Activated T-cell treated with anti-CD3 and anti-CD28 coated beads for 24 hours (primary cell): ENCODE data around the gene PAM.
"Not testable (repeated sequence)": the region's sequence is repeated elsewhere in the genome, so short reads cannot be mapped to it uniquely, and the experiment has no call there.

Experiments used
- DNase-seq: peaks from one replicate; pipeline ENCODE4 v3.0.0-alpha.2; 2020; ENCODE audit warnings: low read depth

Gene PAM

DNA sequence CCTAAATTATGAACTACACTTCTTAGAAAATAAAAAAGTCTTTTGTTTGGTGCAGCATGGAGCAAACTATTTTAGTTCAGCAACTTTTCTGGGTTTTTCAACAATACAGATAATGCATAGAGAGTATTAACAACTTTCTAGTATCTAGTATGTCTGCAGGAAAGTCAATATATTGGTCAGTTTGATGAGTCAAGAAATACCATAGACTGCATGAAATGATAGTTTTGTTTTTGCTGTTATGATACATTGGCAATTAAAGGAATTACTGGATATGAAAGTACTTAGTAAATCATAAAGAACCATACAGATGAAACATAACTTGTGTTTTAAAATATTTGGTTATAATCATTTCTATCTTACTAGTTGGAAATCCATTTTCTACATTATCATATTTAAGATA is 191.3 kb downstream of the PAM start:
- DNase-seq = no peak

DNA sequence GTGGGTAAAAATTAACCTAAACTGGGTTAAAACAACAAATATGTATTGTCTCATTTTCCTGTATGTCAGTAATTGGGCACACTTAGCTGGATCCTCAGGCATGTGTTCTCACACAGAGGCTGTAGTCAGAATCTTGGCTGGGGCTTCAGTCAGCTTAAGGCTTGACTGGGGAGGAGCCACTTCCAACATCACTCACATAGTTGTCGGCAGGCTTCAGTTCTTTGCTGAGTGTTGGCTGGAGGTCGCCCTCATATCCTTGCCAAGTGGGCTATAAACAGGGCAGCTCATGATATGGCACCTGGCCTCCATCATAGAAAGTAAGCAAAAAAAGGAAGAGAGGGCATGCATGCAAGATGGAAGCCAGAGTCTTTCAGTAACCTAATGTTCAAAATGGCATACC is 191.9 kb downstream of the PAM start:
- no peak for DNase-seq

DNA sequence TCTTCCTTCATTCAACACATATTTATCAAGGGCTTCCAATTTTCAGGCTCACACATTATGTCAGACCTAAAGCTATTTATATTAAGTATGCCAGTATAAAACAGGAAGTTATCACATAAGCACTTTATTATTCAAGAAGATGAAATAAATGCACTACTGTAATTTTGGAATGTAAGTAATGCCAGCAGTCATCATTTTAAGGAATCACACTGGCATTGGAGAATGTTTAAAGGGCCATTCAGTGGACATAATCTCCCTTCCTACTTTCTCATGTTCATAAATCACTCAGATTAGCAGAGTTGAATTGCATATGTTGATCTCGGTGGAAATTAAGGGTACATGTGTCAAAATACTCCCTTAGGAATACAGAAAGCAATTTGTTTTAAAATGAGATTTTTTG is 200.4 kb downstream of the PAM start:
- DNase-seq = no peak

GRCh38 chr5:102956599-102956998 is 201.5 kb downstream of the PAM start:
- no peak for DNase-seq

- DNase-seq = no peak
These were observed 202.0 kb downstream of the PAM start for GRCh38 chr5:102957141-102957540.

DNA sequence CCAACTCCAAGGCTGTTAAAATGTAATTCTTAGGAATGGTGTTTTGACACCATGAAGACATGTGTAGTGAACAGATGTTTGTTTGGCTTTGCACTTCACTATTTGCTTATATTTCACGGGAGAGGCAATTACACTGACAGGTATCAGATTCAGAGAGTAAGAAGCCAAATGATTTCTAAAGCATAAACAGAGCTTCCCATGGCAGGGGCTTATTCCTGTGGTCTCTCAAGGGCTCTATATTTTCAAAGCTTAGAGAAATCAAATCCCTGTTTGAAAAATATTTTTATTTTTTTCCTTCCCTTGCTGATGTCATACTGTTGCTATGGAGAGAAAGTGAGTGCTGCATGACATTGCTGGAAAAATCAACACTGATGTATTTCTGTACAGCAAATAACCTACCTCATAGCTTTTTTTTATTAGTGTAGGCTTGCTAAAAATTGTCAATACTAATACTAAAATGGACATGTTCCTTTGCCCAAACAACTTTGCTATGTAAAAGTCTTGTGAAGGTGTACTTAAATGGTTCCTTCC is 203.4 kb downstream of the PAM start:
- no peak for DNase-seq

- DNase-seq = no peak
These were observed 203.9 kb downstream of the PAM start for GRCh38 chr5:102959055-102959454.

DNA sequence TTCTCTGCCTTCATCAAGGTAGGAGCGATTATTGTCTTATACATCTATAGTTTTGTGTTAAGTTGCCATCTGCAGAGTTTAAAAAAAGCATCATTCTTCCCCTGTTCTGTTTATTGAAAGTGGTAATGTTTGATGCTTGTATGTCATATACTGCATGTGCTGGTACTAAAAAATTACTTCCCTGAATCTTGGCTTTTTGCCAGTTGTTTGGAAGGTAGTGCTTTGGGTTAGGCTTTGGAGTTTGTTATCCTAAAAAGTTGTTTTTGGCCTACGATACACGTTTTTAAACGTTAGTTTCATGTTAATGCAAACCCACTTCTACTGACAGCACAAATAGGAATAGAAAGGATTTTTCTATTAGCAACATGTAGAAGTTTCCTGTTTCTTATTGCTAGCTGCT is 206.6 kb downstream of the PAM start:
- DNase-seq = no peak

DNA sequence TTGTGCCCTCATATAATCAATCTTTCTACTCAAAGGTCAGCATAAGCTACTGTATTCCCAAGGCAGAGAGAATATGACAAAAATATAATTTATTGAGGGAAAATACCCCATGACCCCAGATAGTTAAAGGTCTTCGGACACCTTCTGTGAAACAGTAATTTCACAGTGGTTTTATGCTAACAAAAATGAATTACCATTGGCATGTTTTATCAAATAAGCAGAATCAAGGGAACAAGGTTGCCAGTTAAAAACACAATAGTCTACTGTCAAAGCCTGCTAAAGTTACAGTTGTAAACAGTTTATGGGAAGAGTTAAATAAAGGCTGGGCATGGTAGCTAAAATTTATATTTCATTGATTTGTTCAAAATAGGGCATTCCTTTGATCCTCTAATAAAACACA is 210.5 kb downstream of the PAM start:
- no peak for DNase-seq

DNA sequence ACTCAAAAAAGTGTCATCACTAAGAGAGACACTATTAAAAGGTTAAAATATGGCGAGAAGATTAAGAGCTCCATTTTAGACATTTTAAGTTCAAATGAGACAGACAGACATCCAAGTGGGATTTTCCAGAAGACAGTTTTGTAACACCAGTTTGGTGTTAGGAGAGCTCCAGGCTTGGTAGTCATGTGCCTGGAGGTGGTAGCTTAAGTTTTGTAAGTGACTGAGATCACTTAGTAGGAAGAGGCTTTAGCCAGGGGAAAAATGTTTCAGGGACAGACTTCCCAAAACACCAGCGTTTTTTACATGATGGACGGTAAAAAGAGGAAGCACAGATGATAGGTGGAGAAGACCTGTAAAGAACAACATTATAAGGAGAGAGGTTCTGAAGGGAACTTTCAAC is 214.5 kb downstream of the PAM start:
- DNase-seq = no peak

DNA sequence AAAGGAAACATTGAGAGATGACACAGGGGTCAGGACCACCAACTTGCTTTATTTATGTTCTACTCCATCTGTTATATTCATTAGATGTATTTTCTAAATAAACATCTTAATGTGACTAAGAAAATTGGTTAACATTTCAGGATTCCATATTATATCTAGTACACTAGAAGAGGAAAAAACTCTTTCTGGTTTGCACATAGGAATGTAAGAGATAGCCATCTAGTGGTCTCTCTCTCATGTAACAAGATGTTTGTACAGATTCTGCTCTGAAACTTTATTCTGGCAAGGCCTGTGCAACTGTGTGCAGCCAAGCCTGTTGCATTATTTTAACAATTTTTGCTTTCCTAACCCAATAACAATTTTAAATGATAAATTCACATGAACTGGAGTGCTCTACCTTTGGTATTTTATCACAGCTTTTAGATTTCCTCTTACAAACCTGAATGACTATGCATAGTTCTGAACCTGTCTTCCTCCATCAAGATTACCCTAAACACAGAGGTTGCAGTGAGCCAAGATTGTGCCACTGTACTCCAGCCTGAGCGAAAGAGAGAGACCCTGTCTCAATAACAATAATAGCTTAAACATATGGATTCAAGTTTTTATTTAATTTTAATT is 216.7 kb downstream of the PAM start:
- DNase-seq = no peak

- DNase-seq = no peak
These were observed 219.1 kb downstream of the PAM start for GRCh38 chr5:102974177-102974576.

DNA sequence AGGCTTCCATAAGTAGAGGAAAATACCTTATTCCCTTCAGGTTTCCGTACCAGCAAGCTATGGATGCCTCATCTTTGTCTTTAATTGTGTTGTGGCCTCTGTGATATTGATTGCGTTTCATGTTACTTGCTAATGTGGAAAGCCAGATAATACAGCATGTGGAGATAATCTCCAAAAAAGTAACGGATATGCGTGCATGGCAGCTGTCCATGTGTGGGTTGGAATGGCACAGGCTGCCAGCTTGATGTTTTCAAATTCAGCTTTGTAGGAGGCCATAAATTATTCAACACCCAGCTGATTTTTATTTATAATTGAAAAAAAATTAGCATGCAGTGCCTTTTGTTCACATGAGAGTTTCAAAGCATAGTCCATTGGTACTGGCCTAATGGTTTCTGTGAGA is 219.9 kb downstream of the PAM start:
- no peak for DNase-seq

GRCh38 chr5:102975457-102976182 is 220.5 kb downstream of the PAM start:
- no peak for DNase-seq

GRCh38 chr5:102981957-102982635 is 227.0 kb downstream of the PAM start:
- no peak for DNase-seq

GRCh38 chr5:102986074-102986473 is 231.0 kb downstream of the PAM start:
- DNase-seq = no peak

DNA sequence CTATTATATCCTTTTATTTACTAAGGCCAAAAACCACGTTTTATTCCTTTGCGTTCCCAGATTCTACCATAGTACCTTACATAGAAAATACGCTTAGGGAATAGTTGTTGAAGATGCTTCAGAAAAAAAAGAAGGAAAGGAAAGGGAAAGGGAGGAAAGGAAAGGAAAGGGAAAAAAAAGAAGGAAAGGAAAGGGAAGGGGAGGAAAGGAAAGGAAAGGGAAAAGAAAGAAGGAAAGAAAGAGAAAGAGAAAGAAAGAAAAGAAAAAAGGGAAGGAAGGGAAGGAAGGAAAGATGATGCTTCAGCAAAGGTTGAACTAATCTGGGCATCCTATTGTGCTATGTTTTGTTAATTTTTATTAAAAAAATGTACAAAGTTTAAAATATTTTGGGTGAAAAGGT is 233.4 kb downstream of the PAM start:
- DNase-seq = no peak

GRCh38 chr5:102991802-102992201 is 236.7 kb downstream of the PAM start:
- no peak for DNase-seq

DNA sequence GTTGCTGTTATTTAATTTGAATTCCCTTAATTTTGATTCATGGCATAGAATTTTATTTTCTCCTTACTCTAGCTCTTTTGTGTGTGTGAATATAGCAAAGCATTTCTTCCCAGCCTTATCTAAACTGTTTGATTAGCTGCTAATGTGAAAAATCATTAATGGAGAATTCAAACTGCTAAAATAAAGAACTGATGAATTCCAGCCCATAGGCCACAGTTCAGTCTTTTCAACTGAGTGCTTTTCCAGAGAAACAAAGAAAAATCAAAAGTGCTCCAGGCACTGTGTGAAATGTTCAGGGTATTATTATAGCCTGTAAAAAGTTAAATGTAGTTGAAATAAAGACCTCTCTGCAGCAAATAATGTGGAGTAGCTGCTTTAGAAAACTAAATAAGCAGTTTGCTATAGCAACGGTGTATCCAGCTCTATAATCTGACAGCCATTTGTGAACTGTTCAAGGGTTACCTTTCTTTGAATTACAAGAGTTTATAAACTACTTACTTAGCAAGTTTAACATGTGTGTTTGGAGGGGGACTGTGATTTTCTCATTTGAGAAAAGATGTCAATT is 241.0 kb downstream of the PAM start:
- DNase-seq = no peak

DNA sequence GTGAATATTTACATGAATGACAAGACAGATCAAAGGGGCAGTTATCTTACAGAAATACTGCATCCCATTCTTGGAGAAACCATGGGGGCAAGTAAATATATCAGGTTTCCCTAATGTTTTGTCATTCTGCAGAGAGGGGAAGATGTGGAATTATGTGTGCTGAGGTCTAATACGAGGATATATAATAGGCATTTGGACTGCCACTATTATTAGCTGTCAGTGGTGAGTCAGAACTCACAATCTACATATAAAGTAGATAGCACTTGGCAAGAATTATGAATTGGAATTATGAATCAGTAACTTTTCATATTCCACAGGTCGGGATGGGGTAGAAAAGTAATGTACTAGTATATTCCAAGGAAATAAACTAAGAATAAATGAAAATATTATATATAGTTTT is 243.1 kb downstream of the PAM start:
- no peak for DNase-seq

- DNase-seq = no peak
These were observed 244.1 kb downstream of the PAM start for GRCh38 chr5:102999191-102999590.

- DNase-seq = not testable (repeated sequence)
These were observed 244.5 kb downstream of the PAM start for GRCh38 chr5:102999621-103000020.

- no peak for DNase-seq
These were observed 245.0 kb downstream of the PAM start for GRCh38 chr5:103000089-103000488.
